Osteoblast (primary cell): ENCODE data around the gene LRFN3. TPM values are rescaled to one million over a fixed set of nuclear protein-coding genes. Genes with fewer than 3 reads are reported as not detected.
A peak's percentile ranks its signal among the peaks of the same experiment; 100 is the strongest.

ENCODE experiments used
- DNase-seq: peaks from one replicate; pipeline ENCODE4 v3.0.0; 2011; ENCODE audit warnings: low spot score, mixed read lengths; ENCODE audit not compliant: insufficient read length; ENCODE audit errors: missing footprints
- H2AFZ ChIP-seq: 2 replicates; pipeline ENCODE4 v1.6.0; 2011; ENCODE audit warnings: mild to moderate bottlenecking, low read length
- H3K27ac ChIP-seq: 2 replicates; pipeline ENCODE4 v1.5.1; 2011; ENCODE audit warnings: mild to moderate bottlenecking, low read depth, low read length, moderate library complexity
- H3K27me3 ChIP-seq: 2 replicates; pipeline ENCODE4 v1.6.0; 2012; ENCODE audit warnings: mild to moderate bottlenecking, control low read depth, inconsistent platforms, low read length, moderate library complexity; ENCODE audit not compliant: insufficient read depth
- H3K36me3 ChIP-seq: 2 replicates; pipeline ENCODE4 v1.5.1; 2011; ENCODE audit warnings: mild to moderate bottlenecking, low read length, control low read depth, moderate library complexity; ENCODE audit not compliant: insufficient read depth
- H3K4me1 ChIP-seq: 2 replicates; pipeline ENCODE4 v1.5.1; 2011; ENCODE audit warnings: mild to moderate bottlenecking, low read length, control low read depth, moderate library complexity; ENCODE audit not compliant: insufficient read depth
- H3K4me2 ChIP-seq: 2 replicates; pipeline ENCODE4 v1.6.0; 2011; ENCODE audit warnings: mild to moderate bottlenecking, low read length; ENCODE audit not compliant: insufficient read depth
- H3K4me3 ChIP-seq: fragments of 200-600 bp; sonication (generic); 3 replicates; pipeline ENCODE4 v1.5.1; 2012; ENCODE audit warnings: mild to moderate bottlenecking, low read length, inconsistent platforms; ENCODE audit not compliant: insufficient read depth
- H3K79me2 ChIP-seq: 2 replicates; pipeline ENCODE4 v1.6.0; 2012; ENCODE audit warnings: mild to moderate bottlenecking, low read length, control low read depth, inconsistent platforms; ENCODE audit not compliant: insufficient read depth
- H3K9me3 ChIP-seq: 2 replicates; pipeline ENCODE4 v1.5.1; 2011; ENCODE audit warnings: low read depth, low read length, control low read depth
- H4K20me1 ChIP-seq: 2 replicates; pipeline ENCODE4 v1.6.0; 2012; ENCODE audit warnings: mild to moderate bottlenecking, low read length, control low read depth; ENCODE audit not compliant: insufficient read depth
- total RNA-seq: library from RNA; depleted of rRNA; stranded (reverse); fragments of >200 nt; gene quantifications from 2 replicates; pipeline ENCODE4 v1.2.3, GENCODE V29; 2012
- TF ChIP-seq, protein P1 (sequence below): IDR thresholded peaks from 2 replicates; pipeline ENCODE4 v1.5.1; 2011; ENCODE audit warnings: mild to moderate bottlenecking, low read depth, low read length, moderate library complexity; ENCODE audit errors: extremely low read depth

LRFN3 gene
- total RNA-seq, 1 donor, result 6.9 TPM

DNA sequence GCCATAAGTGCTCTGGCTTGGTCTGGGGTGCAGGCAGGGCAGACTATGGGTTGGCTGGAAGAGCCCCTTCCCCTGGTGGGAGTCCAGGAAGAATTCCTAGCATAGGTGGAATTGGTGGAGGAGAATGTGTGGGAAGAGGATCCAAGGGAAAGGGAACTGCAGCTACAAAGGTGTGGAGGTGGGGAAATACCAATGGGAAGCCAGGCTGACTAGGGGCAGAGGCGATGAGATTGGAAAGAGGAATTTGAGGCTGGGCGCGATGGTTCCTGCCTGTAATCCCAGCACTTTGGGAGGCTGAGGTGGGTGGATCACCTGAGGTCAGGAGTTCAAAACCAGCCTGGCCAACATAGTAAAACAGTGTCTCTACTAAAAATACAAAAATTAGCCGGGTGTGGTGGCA, 54.0 kb downstream of the LRFN3 start:
- TF ChIP-seq, protein P1, sequence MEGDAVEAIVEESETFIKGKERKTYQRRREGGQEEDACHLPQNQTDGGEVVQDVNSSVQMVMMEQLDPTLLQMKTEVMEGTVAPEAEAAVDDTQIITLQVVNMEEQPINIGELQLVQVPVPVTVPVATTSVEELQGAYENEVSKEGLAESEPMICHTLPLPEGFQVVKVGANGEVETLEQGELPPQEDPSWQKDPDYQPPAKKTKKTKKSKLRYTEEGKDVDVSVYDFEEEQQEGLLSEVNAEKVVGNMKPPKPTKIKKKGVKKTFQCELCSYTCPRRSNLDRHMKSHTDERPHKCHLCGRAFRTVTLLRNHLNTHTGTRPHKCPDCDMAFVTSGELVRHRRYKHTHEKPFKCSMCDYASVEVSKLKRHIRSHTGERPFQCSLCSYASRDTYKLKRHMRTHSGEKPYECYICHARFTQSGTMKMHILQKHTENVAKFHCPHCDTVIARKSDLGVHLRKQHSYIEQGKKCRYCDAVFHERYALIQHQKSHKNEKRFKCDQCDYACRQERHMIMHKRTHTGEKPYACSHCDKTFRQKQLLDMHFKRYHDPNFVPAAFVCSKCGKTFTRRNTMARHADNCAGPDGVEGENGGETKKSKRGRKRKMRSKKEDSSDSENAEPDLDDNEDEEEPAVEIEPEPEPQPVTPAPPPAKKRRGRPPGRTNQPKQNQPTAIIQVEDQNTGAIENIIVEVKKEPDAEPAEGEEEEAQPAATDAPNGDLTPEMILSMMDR, result no peak
- H2AFZ ChIP-seq, result no peak overlapping the region
- peaks cover 22% of the 10 kb centered on the region for H3K27me3 ChIP-seq
- no peak overlapping the region for H3K4me3 ChIP-seq
- H3K36me3 ChIP-seq, result no peaks in the 10 kb centered on the region
- H4K20me1 ChIP-seq, result no peaks in the 10 kb centered on the region
- DNase-seq, result no peak
- no peak overlapping the region for H3K4me2 ChIP-seq
- no peak overlapping the region for H3K27ac ChIP-seq
- peaks cover 2% of the 10 kb centered on the region for H3K9me3 ChIP-seq
- peaks cover 2% of the 10 kb centered on the region for H3K79me2 ChIP-seq
- peaks cover 3% of the 10 kb centered on the region for H3K4me1 ChIP-seq

DNA sequence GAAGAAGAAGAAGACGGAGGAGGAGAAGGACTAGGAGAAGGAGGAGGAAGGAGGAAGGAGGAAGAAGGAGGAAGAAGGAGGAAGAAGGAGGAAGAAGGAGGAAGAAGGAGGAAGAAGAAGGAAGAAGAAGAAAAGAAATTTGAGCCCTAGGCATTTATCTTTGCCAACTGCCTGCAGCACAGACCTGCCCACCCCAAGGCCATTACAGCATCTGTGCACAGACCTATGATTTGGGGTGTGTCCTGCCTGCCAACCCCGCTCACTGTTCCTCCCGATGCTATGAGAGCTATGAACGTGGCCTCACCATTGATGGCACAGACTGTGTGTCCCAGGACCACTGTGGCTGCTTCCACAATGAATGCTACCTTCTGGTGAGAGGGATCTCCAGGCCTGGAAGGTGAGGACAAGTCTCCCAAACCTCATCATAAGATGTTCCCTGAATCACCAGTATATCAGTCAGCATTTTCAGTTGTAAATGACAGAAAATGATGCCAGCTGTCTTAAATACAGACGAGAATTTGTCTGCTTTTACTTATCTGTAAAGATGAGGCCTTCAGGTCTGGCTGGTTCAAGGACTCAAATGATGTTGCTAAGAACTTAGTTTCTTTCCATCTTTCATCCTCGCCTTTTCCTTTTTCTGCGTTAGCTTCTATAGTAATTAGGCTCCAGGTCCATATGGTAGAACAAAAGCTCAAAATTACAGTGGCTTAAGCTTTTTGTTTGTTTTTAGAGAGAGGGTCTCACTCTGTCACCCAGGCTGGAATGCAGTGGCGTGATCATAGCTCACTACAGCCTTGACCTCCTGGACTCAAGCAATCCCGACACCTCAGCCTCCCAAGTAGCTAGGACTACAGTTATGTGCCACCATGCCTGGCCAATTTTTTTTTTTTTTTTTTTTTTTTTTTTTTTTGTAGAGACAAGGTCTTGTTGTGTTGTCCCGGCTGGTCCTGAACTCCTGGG, 54.9 kb downstream of the LRFN3 start:
- no peaks in the 10 kb centered on the region for H3K36me3 ChIP-seq
- H2AFZ ChIP-seq, result no peak overlapping the region
- peaks cover 7% of the 10 kb centered on the region for H3K4me1 ChIP-seq
- H4K20me1 ChIP-seq, result peaks cover 2% of the 10 kb centered on the region
- H3K4me3 ChIP-seq, result no peak overlapping the region
- DNase-seq, result peak; percentile 69
- no peak overlapping the region for H3K4me2 ChIP-seq
- peaks cover 2% of the 10 kb centered on the region for H3K9me3 ChIP-seq
- peaks cover 19% of the 10 kb centered on the region for H3K27me3 ChIP-seq
- H3K27ac ChIP-seq, result no peak overlapping the region
- peaks cover 11% of the 10 kb centered on the region for H3K79me2 ChIP-seq
- TF ChIP-seq, protein P1, result no peak

DNA sequence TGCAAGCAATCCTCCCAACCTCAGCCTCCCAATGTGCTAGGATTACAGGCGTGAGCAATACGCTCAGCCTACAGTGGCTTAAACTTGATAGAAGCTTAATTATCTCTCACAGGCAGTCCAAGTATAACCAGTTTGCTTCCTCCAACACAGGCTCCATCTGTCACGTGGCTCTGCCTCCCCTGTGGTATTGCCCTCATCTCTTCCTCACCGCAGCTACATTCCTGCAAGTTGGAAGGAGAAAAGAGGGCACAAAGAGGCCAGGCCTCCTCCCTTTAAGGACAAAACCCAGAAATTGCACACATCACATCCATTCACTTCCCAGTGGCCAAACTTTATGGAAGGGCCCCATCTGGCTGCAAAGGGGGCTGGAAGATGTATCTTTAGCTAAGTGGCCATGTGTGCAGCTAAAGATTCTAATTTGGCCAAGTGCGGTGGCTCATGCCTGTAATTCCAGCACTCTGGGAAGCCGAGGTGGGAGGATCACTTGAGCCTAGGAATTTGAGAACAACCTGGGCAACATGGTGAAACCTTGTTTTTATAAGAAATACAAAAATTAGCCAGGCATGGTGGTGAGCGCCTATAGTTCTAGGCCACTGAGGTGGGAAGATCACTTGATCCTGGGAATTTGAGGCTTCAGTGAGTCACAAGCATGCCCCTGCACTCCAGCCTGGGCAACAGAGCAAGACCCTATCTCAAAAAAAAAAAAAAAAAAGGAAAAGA, 55.7 kb downstream of the LRFN3 start:
- Histone ChIP-seq H3K4me1 (peaks cover 15% of the 10 kb centered on the region), H3K4me3 (no peak overlapping the region), H3K79me2 (peaks cover 20% of the 10 kb centered on the region), H3K4me2 (no peak overlapping the region), H3K9me3 (peaks cover 2% of the 10 kb centered on the region), H3K27ac (no peak overlapping the region), H3K27me3 (peaks cover 11% of the 10 kb centered on the region), H4K20me1 (peaks cover 6% of the 10 kb centered on the region), H2AFZ (no peak overlapping the region), H3K36me3 (no peaks in the 10 kb centered on the region)
- DNase-seq, result peak; percentile 75
- TF ChIP-seq, protein P1, result no peak
